Gastroesophageal sphincter (tissue), 4 donors: ENCODE results near the gene RCAN3. TPM values are rescaled to one million over a fixed set of nuclear protein-coding genes. Genes with fewer than 3 reads are reported as not detected.

Experiments used
- ATAC-seq: fragments of 150-250 bp; one replicate; pipeline ENCODE4 v1.9.1; 2016; ENCODE audit warnings: mild to moderate bottlenecking, moderate library complexity
- H3K27ac ChIP-seq, 4 donors: fragments of 200-600 bp; sonication (generic) in 3 of 4; 1 replicate in 3 of 4; 2 replicates in 1 of 4; pipeline ENCODE4 v1.5.1; 2016 to 2019
- H3K27me3 ChIP-seq: fragments of 200-600 bp; sonication (generic); one replicate; pipeline ENCODE4 v1.5.1; 2019
- H3K36me3 ChIP-seq, 2 donors: fragments of 200-600 bp; sonication (generic); one replicate each; pipeline ENCODE4 v1.5.1; 2019; ENCODE audit warnings: control low read depth in 1 of 2
- H3K4me1 ChIP-seq, 3 donors: fragments of 200-600 bp; sonication (generic); 1 replicate in 2 of 3; 2 replicates in 1 of 3; pipeline ENCODE4 v1.5.1; 2016 to 2019; ENCODE audit warnings: control low read depth in 2 of 3
- H3K4me3 ChIP-seq, 2 donors: fragments of 200-600 bp; sonication (generic); one replicate each; pipeline ENCODE4 v1.5.1; 2019; ENCODE audit warnings: mild to moderate bottlenecking in 1 of 2, moderate library complexity in 1 of 2
- H3K9me3 ChIP-seq, 3 donors: fragments of 200-600 bp; sonication (generic); one replicate each; pipeline ENCODE4 v1.5.1; 2017 to 2019; ENCODE audit warnings: control low read depth in 2 of 3
- EP300 ChIP-seq: sonication (generic); formaldehyde crosslinking; IDR thresholded peaks from one replicate; pipeline ENCODE4 v1.6.1; 2017; ENCODE audit warnings: antibody characterized with exemption, mild to moderate bottlenecking
- POLR2A ChIP-seq, 2 donors: fragments of 450-650 bp; IDR thresholded peaks; one replicate each; pipeline ENCODE4 v1.6.1; 2017; ENCODE audit warnings: antibody characterized with exemption in 2 of 2, mild to moderate bottlenecking in 2 of 2, moderate library complexity in 1 of 2
- POLR2AphosphoS5 ChIP-seq: sonication (generic); formaldehyde crosslinking; IDR thresholded peaks from one replicate; pipeline ENCODE4 v1.6.1; 2017; ENCODE audit warnings: antibody characterized with exemption
- WGBS, 2 donors: methylation state at CpG; one replicate each; pipeline ENCODE4 v1.1.5; 2018; ENCODE audit warnings: low coverage in 1 of 2; 5-methylcytosine and 5-hydroxymethylcytosine counted together
- total RNA-seq, 4 donors: library from RNA; depleted of rRNA; stranded (reverse); fragments of >200 nt; gene quantifications; one replicate each; pipeline ENCODE4 v1.1.0, GENCODE V29; 2016
- TF ChIP-seq, protein P1 (sequence below), 4 experiments: fragments of 200-600 bp in 2 of 4; fragments of 450-650 bp in 2 of 4; sonication (generic) in 1 of 4; IDR thresholded peaks; one replicate each; pipeline ENCODE4 v1.5.1; 2017 to 2019; ENCODE audit warnings: antibody characterized with exemption in 4 of 4, mild to moderate bottlenecking in 2 of 4, moderate library complexity in 2 of 4

RCAN3 gene
- total RNA-seq, 4 donors from 2014 or later: 9.0 to 12.7 (median 11.5) TPM

DNA sequence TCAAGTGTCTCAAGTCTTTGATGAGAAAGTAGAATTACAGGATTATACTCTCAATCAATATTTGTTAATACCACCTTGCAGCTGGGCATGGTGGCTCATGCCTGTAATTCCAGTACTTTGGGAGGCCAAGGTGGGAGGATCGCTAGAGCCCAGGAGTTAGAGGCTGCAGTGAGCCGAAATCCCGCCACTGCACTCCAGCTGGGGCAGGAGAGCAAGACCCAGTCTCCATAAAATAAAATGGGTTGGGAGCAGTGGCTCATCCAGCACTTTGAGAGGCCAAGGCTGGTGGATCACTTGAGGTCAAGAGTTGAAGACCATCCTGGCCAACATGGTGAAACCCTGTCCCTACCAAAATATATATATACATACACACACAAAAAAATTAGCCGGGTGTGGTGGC, 52.1 kb downstream of the RCAN3 start:
- peaks cover 0 to 16% (median 0%) of the 10 kb centered on the region in 3 donors for H3K4me1 ChIP-seq
- 98 to 100% methylated on average over 1 to 4 of the region's 4 CpGs for WGBS, 2 donors
- no peak for TF ChIP-seq EP300
- TF ChIP-seq POLR2A (IDR thresholded peaks at IDR 0.05): no peak
- TF ChIP-seq, protein P1, sequence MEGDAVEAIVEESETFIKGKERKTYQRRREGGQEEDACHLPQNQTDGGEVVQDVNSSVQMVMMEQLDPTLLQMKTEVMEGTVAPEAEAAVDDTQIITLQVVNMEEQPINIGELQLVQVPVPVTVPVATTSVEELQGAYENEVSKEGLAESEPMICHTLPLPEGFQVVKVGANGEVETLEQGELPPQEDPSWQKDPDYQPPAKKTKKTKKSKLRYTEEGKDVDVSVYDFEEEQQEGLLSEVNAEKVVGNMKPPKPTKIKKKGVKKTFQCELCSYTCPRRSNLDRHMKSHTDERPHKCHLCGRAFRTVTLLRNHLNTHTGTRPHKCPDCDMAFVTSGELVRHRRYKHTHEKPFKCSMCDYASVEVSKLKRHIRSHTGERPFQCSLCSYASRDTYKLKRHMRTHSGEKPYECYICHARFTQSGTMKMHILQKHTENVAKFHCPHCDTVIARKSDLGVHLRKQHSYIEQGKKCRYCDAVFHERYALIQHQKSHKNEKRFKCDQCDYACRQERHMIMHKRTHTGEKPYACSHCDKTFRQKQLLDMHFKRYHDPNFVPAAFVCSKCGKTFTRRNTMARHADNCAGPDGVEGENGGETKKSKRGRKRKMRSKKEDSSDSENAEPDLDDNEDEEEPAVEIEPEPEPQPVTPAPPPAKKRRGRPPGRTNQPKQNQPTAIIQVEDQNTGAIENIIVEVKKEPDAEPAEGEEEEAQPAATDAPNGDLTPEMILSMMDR (IDR thresholded peaks at IDR 0.05): no peak
- no peak for TF ChIP-seq POLR2AphosphoS5
- no peak for ATAC-seq
- no peaks in the 10 kb centered on the region for H3K36me3 ChIP-seq
- H3K4me3 ChIP-seq: no peak overlapping the region
- H3K27ac ChIP-seq: no peak overlapping the region
- H3K9me3 ChIP-seq: no peaks in the 10 kb centered on the region
- H3K27me3 ChIP-seq: peaks cover 72% of the 10 kb centered on the region

DNA sequence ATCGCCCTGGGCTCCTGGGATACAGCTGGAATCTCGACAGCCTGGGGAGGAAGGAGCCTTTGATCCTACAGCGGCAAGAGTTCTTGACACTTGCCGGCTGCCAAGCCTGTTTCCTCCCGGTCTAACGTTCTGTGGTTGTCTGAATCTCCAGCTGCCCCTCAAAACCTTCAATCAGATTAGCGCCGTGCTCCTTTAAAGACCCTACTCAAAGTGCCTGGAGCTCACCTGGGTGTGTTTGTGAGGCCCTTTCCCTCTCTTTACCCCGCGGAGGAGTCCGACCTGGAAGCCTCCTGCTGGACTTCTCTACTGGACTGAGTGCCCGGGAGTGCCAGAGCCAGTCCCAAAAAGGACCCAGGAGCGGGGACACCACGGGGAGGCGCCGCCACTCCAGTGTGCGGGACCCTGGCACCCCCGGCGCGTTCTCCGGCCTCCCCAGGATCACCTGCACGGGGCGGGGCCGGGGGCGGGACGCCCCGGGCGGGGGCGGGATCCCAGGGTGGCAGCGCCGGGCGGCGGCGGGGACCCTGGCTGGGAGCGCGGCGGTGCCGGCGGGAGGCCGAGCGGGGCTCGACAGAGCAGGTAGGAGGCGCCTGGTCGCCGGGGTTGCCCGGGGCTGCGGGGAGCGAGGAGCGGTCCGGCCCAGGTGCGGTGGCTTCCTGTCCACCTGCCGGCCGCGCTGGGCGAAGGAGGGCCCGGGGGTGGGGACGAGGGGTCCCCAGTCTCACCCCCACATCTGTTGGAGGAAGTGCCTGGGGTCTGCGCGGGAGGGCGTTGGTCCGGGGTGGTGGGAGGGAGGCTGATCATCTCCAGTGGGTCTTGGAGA, 53.2 kb downstream of the RCAN3 start, which contains the start of gene NCMAP:
TSS of gene NCMAP (plus strand) at position 497 of the 823 bp plus-strand sequence. CDS start 39,344 bp downstream, outside the sequence.
- TF ChIP-seq POLR2AphosphoS5 (no peak), EP300 (no peak), POLR2A (IDR thresholded peaks at IDR 0.05) (no peak)
- TF ChIP-seq, protein P1 (IDR thresholded peaks at IDR 0.05): no peak
- H3K9me3 ChIP-seq: no peaks in the 10 kb centered on the region
- peaks cover 0 to 16% (median 0%) of the 10 kb centered on the region in 3 donors for H3K4me1 ChIP-seq
- peak within 1 kb of the TSS in 1 of 2 donors; percentile 38 for H3K4me3 ChIP-seq
- ATAC-seq: no peak
- H3K27me3 ChIP-seq: peaks cover 67% of the 10 kb centered on the region
- no peaks in the 10 kb centered on the region for H3K36me3 ChIP-seq
- no peak within 1 kb of the TSS for H3K27ac ChIP-seq
- WGBS, 2 donors: 22 to 35% methylated on average over 2 to 4 of the region's 61 CpGs

DNA sequence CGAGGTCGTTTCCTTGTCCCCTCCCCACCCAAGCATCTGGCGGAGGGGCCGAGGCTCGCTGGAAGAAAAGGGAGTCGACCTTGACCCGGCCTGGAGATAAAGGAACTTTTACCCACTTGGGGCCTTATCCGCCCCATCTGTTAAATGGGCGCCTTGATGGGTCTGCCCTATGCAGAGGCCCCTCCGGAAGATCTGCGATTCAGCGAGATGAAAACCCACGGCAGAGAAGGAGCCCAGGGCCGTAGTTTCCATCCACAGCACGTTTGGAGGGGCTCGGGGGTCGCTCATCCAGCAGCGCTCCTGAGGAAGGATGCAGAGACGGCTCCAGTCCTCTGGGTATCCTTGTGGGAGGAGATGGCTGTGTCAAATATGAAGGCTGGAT, 53.8 kb downstream of the RCAN3 start:
- Histone ChIP-seq H3K27me3 (peaks cover 67% of the 10 kb centered on the region), H3K4me3 (peak overlapping the region in 1 of 2 donors; percentile 38), H3K27ac (no peak overlapping the region), H3K9me3 (no peaks in the 10 kb centered on the region), H3K4me1 (peaks cover 0 to 16% (median 0%) of the 10 kb centered on the region in 3 donors), H3K36me3 (no peaks in the 10 kb centered on the region)
- TF ChIP-seq POLR2AphosphoS5: no peak
- no peak for TF ChIP-seq POLR2A (IDR thresholded peaks at IDR 0.05)
- no peak for TF ChIP-seq EP300
- TF ChIP-seq, protein P1 (IDR thresholded peaks at IDR 0.05): no peak
- 52% methylated on average over 17 of the region's 19 CpGs; no CpG with 5 or more reads in 1 of the 2 donors for WGBS, 2 donors
- ATAC-seq: no peak

DNA sequence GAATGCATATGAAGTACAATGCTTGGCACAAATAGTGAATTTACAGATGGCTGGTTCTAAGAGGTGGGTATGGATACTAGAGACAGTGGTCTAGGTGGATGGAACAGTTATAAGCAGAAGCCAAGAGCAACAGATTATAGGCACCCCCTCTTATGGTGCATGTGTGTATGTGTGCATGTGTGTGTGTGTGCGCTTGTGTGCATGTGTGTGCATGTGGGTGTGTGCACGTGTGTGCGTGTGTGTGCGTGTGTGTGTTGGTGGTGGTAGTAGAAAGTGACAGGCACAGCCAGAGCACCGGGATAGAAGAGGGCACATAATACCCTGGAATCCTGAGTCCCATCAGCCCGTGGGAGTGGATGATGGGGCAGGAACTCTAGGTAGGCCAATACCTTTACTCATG, 54.6 kb downstream of the RCAN3 start:
- 87 to 100% methylated on average over 3 to 4 of the region's 6 CpGs for WGBS, 2 donors
- Histone ChIP-seq H3K27ac (no peak overlapping the region), H3K27me3 (peaks cover 68% of the 10 kb centered on the region)

More for the DNA sequence above, 54.6 kb downstream of the RCAN3 start:
- TF ChIP-seq, protein P1 (IDR thresholded peaks at IDR 0.05): no peak
- TF ChIP-seq POLR2AphosphoS5 (no peak), POLR2A (IDR thresholded peaks at IDR 0.05) (no peak), EP300 (no peak)
- Histone ChIP-seq H3K9me3 (no peaks in the 10 kb centered on the region), H3K36me3 (no peaks in the 10 kb centered on the region), H3K4me3 (no peak overlapping the region), H3K4me1 (peaks cover 0 to 16% (median 0%) of the 10 kb centered on the region in 3 donors)
- ATAC-seq: no peak
